HG03280 (cell line): Measurements from ENCODE around the gene SERPINA5.
"Not testable (repeated sequence)": the region's sequence is repeated elsewhere in the genome, so short reads cannot be mapped to it uniquely, and the experiment has no call there.

Source experiments
- ATAC-seq: cut with Tn5 transposase; IDR thresholded peaks from one replicate; pipeline ENCODE4 v1.9.1; 2021; ENCODE audit warnings: mild to moderate bottlenecking, moderate library complexity; ENCODE audit not compliant: unreplicated experiment

Gene SERPINA5

GRCh38 chr14:94598816-94599655 is 17.8 kb downstream of the SERPINA5 start:
- no peak for ATAC-seq

GRCh38 chr14:94599656-94600004 is 18.4 kb downstream of the SERPINA5 start:
- no peak for ATAC-seq

GRCh38 chr14:94600148-94600545 is 18.9 kb downstream of the SERPINA5 start:
- ATAC-seq, result no peak

DNA sequence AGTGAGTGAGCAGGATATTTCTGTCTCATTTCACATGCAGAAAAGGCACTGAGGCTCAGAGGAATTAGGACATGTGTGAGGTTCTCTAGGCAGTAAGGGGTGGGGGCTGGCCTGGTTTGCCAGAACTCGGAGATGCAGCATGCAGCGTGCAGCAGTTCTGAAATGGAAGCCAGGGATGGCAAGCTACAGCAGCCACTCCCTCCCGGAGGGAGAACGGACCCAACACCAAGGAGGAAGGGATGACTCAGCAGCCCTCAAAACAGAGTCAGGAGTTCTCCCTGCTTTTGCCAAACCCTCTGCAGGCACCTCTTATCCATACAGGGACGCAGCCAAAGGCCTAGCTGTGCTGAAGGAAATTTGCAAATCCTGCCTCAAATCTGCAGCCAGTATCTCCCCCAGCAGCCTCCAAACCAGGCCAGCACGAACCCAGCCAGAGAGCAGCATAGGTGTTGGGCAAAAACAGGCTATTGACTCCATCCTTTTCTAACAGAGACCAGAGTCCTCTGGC is 20.7 kb downstream of the SERPINA5 start:
- ATAC-seq, result no peak

DNA sequence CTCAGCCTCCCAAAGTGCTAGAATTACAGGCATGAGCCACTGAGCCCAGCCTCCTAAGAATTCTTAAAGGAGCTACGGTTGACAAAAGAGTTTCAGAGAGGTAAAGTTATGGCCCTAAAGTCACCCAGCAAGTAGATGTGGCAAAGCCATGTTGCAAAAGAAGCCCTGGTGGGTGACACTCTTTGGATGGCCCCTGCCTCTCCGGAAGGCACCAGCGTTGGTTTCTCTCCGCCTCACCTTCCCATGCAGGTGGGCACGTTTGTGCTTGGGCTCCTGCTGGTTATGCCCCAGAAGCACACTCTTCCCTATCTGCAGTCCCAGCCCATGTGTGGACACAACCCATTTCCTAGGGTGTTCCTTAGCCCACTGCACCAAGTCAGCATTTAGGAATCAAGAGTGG is 21.5 kb downstream of the SERPINA5 start:
- no peak for ATAC-seq

DNA sequence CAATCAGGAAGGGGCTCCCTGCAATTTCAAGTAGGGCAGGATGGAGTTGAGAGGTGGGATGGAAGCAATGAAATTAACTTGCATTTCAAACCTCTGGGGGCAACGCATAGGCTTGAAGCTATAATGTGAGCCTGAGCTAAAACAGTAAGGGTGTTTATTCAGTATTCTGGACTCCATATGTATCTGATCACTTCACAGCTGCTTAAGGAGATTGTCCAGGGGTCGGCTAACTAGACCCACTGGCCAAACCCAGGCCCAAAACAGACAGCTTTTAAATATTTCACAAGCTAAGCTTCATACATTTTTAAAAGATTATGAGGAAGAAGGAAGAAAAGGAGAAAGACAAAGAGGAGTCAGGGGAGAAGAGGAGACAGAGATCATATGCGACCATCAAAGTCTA is 24.1 kb downstream of the SERPINA5 start:
- no peak for ATAC-seq

GRCh38 chr14:94608966-94609365 is 27.7 kb downstream of the SERPINA5 start:
- not testable (repeated sequence) for ATAC-seq

GRCh38 chr14:94611179-94611578 is 30.0 kb downstream of the SERPINA5 start:
- no peak for ATAC-seq

- no peak for ATAC-seq
These were observed 30.9 kb downstream of the SERPINA5 start, which contains the start of gene SERPINA3 for GRCh38 chr14:94612174-94612573. SERPINA3 (plus strand) TSS chr14:94612391; CDS start chr14:94614442, 2,051 bp downstream.

DNA sequence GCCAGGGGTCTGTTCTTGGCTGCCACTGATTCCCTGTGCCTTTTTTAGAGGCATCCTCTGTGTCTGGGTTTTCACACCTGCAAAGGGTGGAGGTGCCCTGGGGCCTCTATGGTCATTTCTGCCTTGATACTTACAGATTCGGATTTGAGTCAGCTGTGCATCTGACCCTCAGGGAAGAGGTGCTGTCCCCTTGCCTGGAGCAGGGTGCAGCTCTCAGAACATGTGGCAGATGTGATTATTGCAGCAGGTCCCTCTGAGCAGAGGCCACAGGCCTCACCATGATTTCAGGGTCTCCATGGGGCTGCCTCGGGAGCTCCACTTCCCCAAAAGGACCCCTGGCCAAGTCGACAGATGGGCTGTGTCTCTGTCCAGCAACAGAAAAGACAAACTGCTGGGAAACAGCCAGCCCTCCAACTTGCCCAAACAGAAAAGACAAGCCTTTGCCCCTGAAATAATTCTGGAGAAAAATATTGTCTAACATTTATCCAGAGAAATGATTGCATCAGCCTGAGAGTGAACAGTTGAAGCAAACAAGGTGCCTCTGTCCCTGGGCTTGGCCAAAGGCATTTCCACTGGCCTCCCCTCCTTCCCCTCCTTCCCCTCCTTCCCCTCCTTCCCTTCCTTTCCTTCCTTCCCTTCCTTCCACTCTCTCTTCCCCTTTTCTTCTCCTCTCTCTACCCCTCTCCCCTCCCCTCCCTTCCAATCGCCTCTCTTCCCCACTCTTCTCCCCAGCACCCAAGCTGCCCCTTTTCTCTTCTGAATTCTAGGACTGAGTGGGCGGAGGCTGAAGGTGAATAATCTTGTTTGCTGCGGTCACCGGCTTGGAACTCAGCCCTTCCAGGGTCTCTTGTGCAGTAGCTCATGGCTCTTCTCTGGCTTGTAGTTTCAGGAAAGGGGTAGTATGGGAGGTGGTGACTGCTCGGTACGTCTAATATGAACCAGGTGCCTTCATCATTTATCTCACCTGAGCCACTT is 31.6 kb downstream of the SERPINA5 start:
- no peak for ATAC-seq

DNA sequence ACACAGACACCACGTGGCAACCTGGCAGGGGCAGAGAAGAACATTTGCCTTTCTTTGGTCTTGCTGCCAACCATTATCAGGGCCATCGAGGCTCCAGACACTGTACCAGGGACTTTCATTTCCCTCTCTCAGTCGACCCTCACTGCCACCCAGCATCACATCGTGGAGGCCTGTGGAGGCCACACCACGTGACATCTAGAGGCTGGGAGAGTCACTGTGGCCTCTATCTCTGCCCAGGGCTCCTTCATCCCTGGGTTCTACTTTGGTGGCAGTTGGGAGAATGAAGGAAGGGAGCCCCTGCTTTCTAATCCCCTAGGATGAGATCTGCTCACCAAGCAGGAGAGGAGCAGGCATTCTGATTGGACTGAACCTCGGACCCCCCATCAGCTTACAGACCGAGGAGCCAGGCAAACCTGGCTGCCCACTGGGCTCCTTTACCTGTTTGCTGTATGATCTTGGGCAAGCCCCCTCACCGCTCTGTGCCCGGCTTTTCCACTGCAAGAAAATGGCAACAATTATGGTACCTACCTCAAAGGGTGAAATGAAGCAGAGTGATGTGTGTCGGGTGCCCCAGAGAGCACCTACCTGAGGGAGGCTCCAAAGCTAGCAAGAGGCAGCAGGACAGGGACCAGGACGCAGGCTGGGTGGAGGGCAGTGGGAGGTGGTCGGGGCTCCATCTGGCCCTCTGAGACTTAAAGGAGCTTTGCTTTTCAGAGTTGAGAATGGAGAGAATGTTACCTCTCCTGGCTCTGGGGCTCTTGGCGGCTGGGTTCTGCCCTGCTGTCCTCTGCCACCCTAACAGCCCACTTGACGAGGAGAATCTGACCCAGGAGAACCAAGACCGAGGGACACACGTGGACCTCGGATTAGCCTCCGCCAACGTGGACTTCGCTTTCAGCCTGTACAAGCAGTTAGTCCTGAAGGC is 32.8 kb downstream of the SERPINA5 start:
- no peak for ATAC-seq

DNA sequence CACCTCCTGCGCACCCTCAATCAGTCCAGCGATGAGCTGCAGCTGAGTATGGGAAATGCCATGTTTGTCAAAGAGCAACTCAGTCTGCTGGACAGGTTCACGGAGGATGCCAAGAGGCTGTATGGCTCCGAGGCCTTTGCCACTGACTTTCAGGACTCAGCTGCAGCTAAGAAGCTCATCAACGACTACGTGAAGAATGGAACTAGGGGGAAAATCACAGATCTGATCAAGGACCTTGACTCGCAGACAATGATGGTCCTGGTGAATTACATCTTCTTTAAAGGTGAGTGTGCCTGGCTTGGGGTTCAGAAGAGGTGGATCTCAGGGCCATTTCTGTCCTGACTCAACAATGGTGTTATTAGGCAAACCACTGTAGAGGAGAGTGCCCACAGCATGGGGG is 33.6 kb downstream of the SERPINA5 start:
- ATAC-seq, result no peak

GRCh38 chr14:94615254-94615653 is 34.0 kb downstream of the SERPINA5 start:
- ATAC-seq, result no peak

GRCh38 chr14:94615823-94616570 is 34.8 kb downstream of the SERPINA5 start:
- no peak for ATAC-seq

DNA sequence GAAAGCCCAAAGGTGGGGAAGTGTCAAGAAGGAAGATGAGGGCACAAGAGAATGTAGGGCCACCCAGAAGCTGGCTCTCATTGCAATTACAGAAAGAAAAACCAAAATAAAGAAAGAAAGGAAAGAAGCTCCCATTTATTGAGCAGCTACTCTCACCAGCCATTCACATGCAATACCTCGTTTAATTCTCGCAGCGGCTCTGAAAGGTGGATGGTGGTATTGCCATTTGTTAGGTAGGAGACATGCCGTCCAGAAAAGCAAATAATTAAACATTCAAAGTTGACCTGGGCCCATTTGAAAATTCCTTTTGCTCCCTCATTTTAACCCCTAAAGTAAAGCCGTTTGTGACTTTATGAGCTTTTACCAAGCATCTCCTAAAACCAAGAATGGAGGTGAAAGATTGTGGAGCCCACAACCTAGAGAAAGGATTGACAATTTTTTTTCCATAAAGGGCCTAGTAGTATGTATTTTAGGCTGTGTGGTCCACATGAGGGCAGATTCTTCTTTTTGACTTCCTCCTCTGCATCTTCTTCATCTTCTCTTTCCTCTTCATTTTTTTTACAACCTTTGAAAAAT is 36.2 kb downstream of the SERPINA5 start:
- ATAC-seq, result no peak

- no peak for ATAC-seq
These were observed 37.0 kb downstream of the SERPINA5 start for GRCh38 chr14:94617988-94618822.

DNA sequence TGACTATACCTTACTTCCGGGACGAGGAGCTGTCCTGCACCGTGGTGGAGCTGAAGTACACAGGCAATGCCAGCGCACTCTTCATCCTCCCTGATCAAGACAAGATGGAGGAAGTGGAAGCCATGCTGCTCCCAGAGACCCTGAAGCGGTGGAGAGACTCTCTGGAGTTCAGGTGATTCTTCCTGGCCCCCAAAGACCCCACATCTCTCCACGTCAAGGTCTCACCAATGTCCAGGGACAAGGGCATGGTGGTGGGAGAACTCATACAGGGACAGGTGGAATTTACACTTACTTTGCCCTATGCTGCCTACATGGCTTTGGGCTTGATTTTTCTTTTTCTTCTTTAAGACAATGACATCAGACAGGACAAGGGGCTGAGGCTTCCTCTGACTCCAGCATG is 38.1 kb downstream of the SERPINA5 start:
- ATAC-seq, result no peak

DNA sequence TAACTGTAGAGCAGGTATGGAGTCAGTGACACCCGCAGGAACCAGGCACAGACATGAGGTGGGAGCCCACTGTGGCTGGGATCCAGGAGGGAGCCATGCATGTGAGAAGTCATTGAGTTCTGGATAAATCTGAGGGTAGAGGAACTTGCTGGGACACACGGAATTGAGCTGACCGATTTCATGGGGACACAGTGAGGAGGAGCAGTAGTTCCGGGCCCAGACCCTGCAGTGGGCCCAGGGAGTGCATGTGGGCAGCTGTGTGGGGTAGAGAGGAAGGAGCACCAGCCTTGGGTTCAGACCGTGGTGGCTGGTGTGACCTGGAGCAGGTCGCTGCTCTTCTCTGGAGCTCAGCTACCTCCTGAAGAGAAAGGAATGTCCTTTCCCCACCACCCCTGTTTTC is 39.4 kb downstream of the SERPINA5 start:
- no peak for ATAC-seq
